H9 (cell line): ENCODE results near the gene MGAT4A. TPM values are rescaled to one million over a fixed set of nuclear protein-coding genes. Genes with fewer than 3 reads are reported as not detected.

Experiments used
- DNase-seq: peaks from one replicate; pipeline ENCODE4 v3.0.0-alpha.2; 2017
- H2AFZ ChIP-seq: one replicate; pipeline ENCODE4 v1.6.1; 2013; ENCODE audit warnings: mild to moderate bottlenecking, low read length, control low read depth, moderate library complexity
- H2AK5ac ChIP-seq: 2 replicates; pipeline ENCODE4 v1.6.1; 2013; ENCODE audit warnings: low read length, control low read depth, mixed read lengths; ENCODE audit not compliant: insufficient read length
- H2BK120ac ChIP-seq: one replicate; pipeline ENCODE4 v1.6.1; 2013; ENCODE audit warnings: low read depth, mild to moderate bottlenecking, low read length, control low read depth, inconsistent platforms; ENCODE audit not compliant: poor library complexity, severe bottlenecking
- H2BK12ac ChIP-seq: 2 replicates; pipeline ENCODE4 v1.6.1; 2013; ENCODE audit warnings: low read length, control low read depth, mixed read lengths, low read depth; ENCODE audit not compliant: insufficient read length
- H2BK15ac ChIP-seq: 2 replicates; pipeline ENCODE4 v1.6.1; 2013; ENCODE audit warnings: low read depth, low read length, control low read depth
- H2BK20ac ChIP-seq: one replicate; pipeline ENCODE4 v1.6.1; 2013; ENCODE audit warnings: low read depth, mild to moderate bottlenecking, low read length, control low read depth, inconsistent platforms; ENCODE audit not compliant: poor library complexity, severe bottlenecking
- H2BK5ac ChIP-seq: 2 replicates; pipeline ENCODE4 v1.6.1; 2013; ENCODE audit warnings: low read length, control low read depth, mixed read lengths; ENCODE audit not compliant: insufficient read length
- H3K14ac ChIP-seq: 2 replicates; pipeline ENCODE4 v1.6.1; 2013; ENCODE audit warnings: low read length, control low read depth; ENCODE audit not compliant: insufficient read depth
- H3K18ac ChIP-seq: 2 replicates; pipeline ENCODE4 v1.6.1; 2013; ENCODE audit warnings: low read depth, mild to moderate bottlenecking, mixed read lengths, low read length, control low read depth; ENCODE audit not compliant: insufficient read length
- H3K23ac ChIP-seq: 2 replicates; pipeline ENCODE4 v1.6.1; 2013; ENCODE audit warnings: low read length, control low read depth, mixed read lengths, low read depth; ENCODE audit not compliant: insufficient read length
- H3K23me2 ChIP-seq: 2 replicates; pipeline ENCODE4 v1.6.1; 2013; ENCODE audit warnings: low read depth, mild to moderate bottlenecking, mixed read lengths, low read length, control low read depth; ENCODE audit not compliant: insufficient read length, poor library complexity, severe bottlenecking
- H3K27ac ChIP-seq: 2 replicates; pipeline ENCODE4 v1.5.1; 2013; ENCODE audit warnings: low read length, control low read depth, mixed read lengths, low read depth; ENCODE audit not compliant: insufficient read length
- H3K27me3 ChIP-seq: 2 replicates; pipeline ENCODE4 v1.6.1; 2013; ENCODE audit warnings: low read length, control low read depth, inconsistent platforms; ENCODE audit not compliant: insufficient read depth
- H3K4ac ChIP-seq: 2 replicates; pipeline ENCODE4 v1.6.1; 2013; ENCODE audit warnings: low read depth, mild to moderate bottlenecking, control low read depth, inconsistent platforms, low read length, moderate library complexity
- H3K4me1 ChIP-seq: 2 replicates; pipeline ENCODE4 v1.6.1; 2013; ENCODE audit warnings: low read length, control low read depth, inconsistent platforms; ENCODE audit not compliant: insufficient read depth
- H3K4me2 ChIP-seq: 2 replicates; pipeline ENCODE4 v1.6.1; 2013; ENCODE audit warnings: low read length, control low read depth, mixed read lengths; ENCODE audit not compliant: insufficient read length, insufficient read depth
- H3K56ac ChIP-seq: 2 replicates; pipeline ENCODE4 v1.6.1; 2013; ENCODE audit warnings: low read depth, mild to moderate bottlenecking, mixed read lengths, low read length, control low read depth; ENCODE audit not compliant: insufficient read length
- H3K79me1 ChIP-seq: 2 replicates; pipeline ENCODE4 v1.6.1; 2013; ENCODE audit warnings: low read depth, mild to moderate bottlenecking, moderate library complexity, low read length, control low read depth, inconsistent platforms; ENCODE audit not compliant: insufficient read depth, poor library complexity, severe bottlenecking
- H3K79me2 ChIP-seq: 2 replicates; pipeline ENCODE4 v1.6.1; 2013; ENCODE audit warnings: low read length, control low read depth, inconsistent platforms; ENCODE audit not compliant: insufficient read depth
- H3K9ac ChIP-seq: 2 replicates; pipeline ENCODE4 v1.6.1; 2013; ENCODE audit warnings: low read length, control low read depth, mixed read lengths; ENCODE audit not compliant: insufficient read length; ENCODE audit errors: extremely low read depth
- H3K9me3 ChIP-seq: one replicate; pipeline ENCODE4 v1.6.1; 2013; ENCODE audit warnings: low read depth, low read length, inconsistent platforms; ENCODE audit not compliant: control insufficient read depth
- H3T11ph ChIP-seq: one replicate; pipeline ENCODE4 v1.6.1; 2013; ENCODE audit warnings: mild to moderate bottlenecking, low read length, control low read depth, inconsistent platforms
- H4K20me1 ChIP-seq: one replicate; pipeline ENCODE4 v1.6.1; 2013; ENCODE audit not compliant: control insufficient read depth, insufficient read length, insufficient read depth
- H4K5ac ChIP-seq: 2 replicates; pipeline ENCODE4 v1.6.1; 2013; ENCODE audit warnings: low read depth, mild to moderate bottlenecking, mixed read lengths, low read length, control low read depth; ENCODE audit not compliant: insufficient read length
- H4K8ac ChIP-seq: replicated peaks from 2 replicates; pipeline ENCODE4 v1.6.1; 2013; ENCODE audit warnings: low read length, control low read depth, mixed read lengths, low read depth; ENCODE audit not compliant: insufficient read length
- H4K91ac ChIP-seq: 2 replicates; pipeline ENCODE4 v1.6.1; 2013; ENCODE audit warnings: low read depth, mild to moderate bottlenecking, moderate library complexity, mixed read lengths, low read length, control low read depth; ENCODE audit not compliant: insufficient read length
- H3K27ac Mint-ChIP-seq, 3 experiments: 2 replicates in 2 of 3; 3 replicates in 1 of 3; pipeline ENCODE4 v1.8.0; 2020 to 2021; ENCODE audit warnings: mixed read lengths in 3 of 3, mild to moderate bottlenecking in 1 of 3, moderate library complexity in 1 of 3
- H3K27me3 Mint-ChIP-seq: 2 replicates; pipeline ENCODE4 v1.8.0; 2021; ENCODE audit warnings: low read depth, mild to moderate bottlenecking, moderate library complexity, mixed read lengths
- H3K36me3 Mint-ChIP-seq, 3 experiments: 2 replicates in 2 of 3; 3 replicates in 1 of 3; pipeline ENCODE4 v1.8.0; 2020 to 2021; ENCODE audit warnings: low read depth in 3 of 3, mixed read lengths in 3 of 3; ENCODE audit not compliant: insufficient read depth in 1 of 3
- H3K4me1 Mint-ChIP-seq, 2 experiments: 2 replicates each; pipeline ENCODE4 v1.8.0; 2020; ENCODE audit warnings: mixed read lengths in 2 of 2
- H3K4me3 Mint-ChIP-seq, 2 experiments: 2 replicates in 1 of 2; 3 replicates in 1 of 2; pipeline ENCODE4 v1.8.0; 2020 to 2021; ENCODE audit warnings: mild to moderate bottlenecking in 2 of 2, mixed read lengths in 2 of 2, moderate library complexity in 1 of 2
- H3K9me3 Mint-ChIP-seq, 2 experiments: 2 replicates in 1 of 2; 3 replicates in 1 of 2; pipeline ENCODE4 v1.8.0; 2020; ENCODE audit warnings: mild to moderate bottlenecking in 2 of 2, mixed read lengths in 2 of 2, moderate library complexity in 1 of 2
- WGBS: extraction: QIAGEN DNeasy Blood & Tissue Kit; methylation state at CpG from one replicate; pipeline ENCODE4 v1.1.7; 2013; ENCODE audit warnings: missing lambda C conversion rate, low lambda C conversion rate, mixed read lengths; ENCODE audit not compliant: insufficient read length; ENCODE audit errors: extremely low coverage; 5-methylcytosine and 5-hydroxymethylcytosine counted together
- total RNA-seq: library from RNA; stranded (reverse); gene quantifications from 2 replicates; pipeline ENCODE4 v1.2.1, GENCODE V29; 2021
- TF ChIP-seq, protein P1 (sequence below): fragments of 200-600 bp; sonication (generic); conservative IDR thresholded peaks from 3 replicates; pipeline ENCODE4 v1.8.0; 2021; ENCODE audit warnings: antibody characterized with exemption, mild to moderate bottlenecking

Gene MGAT4A
- total RNA-seq, 1 experiment from 2014 or later = 3.5 TPM

- H3K23me2 ChIP-seq = no peaks in the 10 kb centered on the region
- H2AFZ ChIP-seq = no peak overlapping the region
- H3K9me3 ChIP-seq = no peaks in the 10 kb centered on the region
- H3K4me3 Mint-ChIP-seq = no peak overlapping the region
- H3K27ac Mint-ChIP-seq = no peak overlapping the region
- no peak overlapping the region for H2BK12ac ChIP-seq
- H3K4ac ChIP-seq = no peak overlapping the region
- H3K9ac ChIP-seq = no peak overlapping the region
- no peaks in the 10 kb centered on the region for H3K4me1 Mint-ChIP-seq
- H4K8ac ChIP-seq = no peak overlapping the region
- H2BK5ac ChIP-seq = no peak overlapping the region
- H4K5ac ChIP-seq = no peak overlapping the region
- H3K79me2 ChIP-seq = no peaks in the 10 kb centered on the region
- no peaks in the 10 kb centered on the region for H3K9me3 Mint-ChIP-seq
- no peak overlapping the region for H3K23ac ChIP-seq
- no peaks in the 10 kb centered on the region for H3K27me3 ChIP-seq
- WGBS = no CpG with 5 or more reads among the region's 9 CpGs
- no peak overlapping the region for H2AK5ac ChIP-seq
- H3K27ac ChIP-seq = no peak overlapping the region
- no peaks in the 10 kb centered on the region for H3K36me3 Mint-ChIP-seq
- no peak overlapping the region for H2BK20ac ChIP-seq
- no peaks in the 10 kb centered on the region for H4K20me1 ChIP-seq
- no peaks in the 10 kb centered on the region for H3K79me1 ChIP-seq
- no peak overlapping the region for H4K91ac ChIP-seq
- H3K56ac ChIP-seq = no peak overlapping the region
- no peak for DNase-seq
- H2BK120ac ChIP-seq = no peak overlapping the region
- H3K4me2 ChIP-seq = no peak overlapping the region
- H3K18ac ChIP-seq = no peak overlapping the region
- no peak overlapping the region for H3K14ac ChIP-seq
- no peak overlapping the region for H3T11ph ChIP-seq
- TF ChIP-seq, protein P1, sequence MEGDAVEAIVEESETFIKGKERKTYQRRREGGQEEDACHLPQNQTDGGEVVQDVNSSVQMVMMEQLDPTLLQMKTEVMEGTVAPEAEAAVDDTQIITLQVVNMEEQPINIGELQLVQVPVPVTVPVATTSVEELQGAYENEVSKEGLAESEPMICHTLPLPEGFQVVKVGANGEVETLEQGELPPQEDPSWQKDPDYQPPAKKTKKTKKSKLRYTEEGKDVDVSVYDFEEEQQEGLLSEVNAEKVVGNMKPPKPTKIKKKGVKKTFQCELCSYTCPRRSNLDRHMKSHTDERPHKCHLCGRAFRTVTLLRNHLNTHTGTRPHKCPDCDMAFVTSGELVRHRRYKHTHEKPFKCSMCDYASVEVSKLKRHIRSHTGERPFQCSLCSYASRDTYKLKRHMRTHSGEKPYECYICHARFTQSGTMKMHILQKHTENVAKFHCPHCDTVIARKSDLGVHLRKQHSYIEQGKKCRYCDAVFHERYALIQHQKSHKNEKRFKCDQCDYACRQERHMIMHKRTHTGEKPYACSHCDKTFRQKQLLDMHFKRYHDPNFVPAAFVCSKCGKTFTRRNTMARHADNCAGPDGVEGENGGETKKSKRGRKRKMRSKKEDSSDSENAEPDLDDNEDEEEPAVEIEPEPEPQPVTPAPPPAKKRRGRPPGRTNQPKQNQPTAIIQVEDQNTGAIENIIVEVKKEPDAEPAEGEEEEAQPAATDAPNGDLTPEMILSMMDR = no peak
- H2BK15ac ChIP-seq = no peak overlapping the region
- H3K27me3 Mint-ChIP-seq = no peaks in the 10 kb centered on the region; the same call in 1 of the 2 replicates
- no peaks in the 10 kb centered on the region for H3K4me1 ChIP-seq
Measured at GRCh38 chr2:98761267-98761781, 30.4 kb upstream of the MGAT4A start.
